ENCODE data around the gene ZNF701.
"Not testable (repeated sequence)": the region's sequence is repeated elsewhere in the genome, so short reads cannot be mapped to it uniquely, and the experiment has no call there.

The ZNF701 gene

GRCh38 chr19:52570000-52570861, at the start of gene ZNF701:
ZNF701 (plus strand) TSS chr19:52570287; CDS start chr19:52574148, 3,861 bp downstream.
- in situ Hi-C loops (cut with HindIII; ENCODE audit: low sequenced_read_pairs) = no loop called here

- in situ Hi-C loops (cut with HindIII; ENCODE audit: low sequenced_read_pairs) = no loop called here
These were observed 47.5 kb upstream of the ZNF701 start for GRCh38 chr19:52522551-52522950.

GRCh38 chr19:52524086-52524485, 46.0 kb upstream of the ZNF701 start:
- in situ Hi-C loops (cut with HindIII; ENCODE audit: low sequenced_read_pairs) = no loop called here

GRCh38 chr19:52527134-52527955, 42.7 kb upstream of the ZNF701 start, which contains the start of gene ZNF808:
ZNF808 (plus strand) TSS chr19:52527668; CDS start chr19:52543285, 15,617 bp downstream.
- in situ Hi-C loops (cut with HindIII; ENCODE audit: low sequenced_read_pairs) = no loop called here

DNA sequence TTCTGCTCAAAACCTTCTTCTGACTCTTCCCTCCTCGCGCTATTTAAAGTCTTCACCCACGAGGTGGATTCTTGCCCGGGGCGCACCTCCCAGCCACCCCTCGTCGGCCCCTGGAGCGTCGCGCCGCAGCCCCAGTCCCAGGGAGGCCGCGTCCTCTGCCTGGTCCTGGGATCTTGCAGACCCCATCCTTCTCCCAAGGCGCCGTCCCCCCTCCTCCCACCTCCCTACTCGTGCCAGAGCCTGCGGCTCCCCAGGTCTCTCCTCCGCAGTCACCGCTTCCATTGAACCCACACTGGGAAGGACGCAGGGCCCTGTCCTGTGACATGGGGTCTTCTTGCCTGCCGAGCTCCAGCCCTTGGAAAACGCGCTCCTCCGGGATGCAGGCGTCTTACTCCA, 42.1 kb upstream of the ZNF701 start:
- in situ Hi-C loops (cut with HindIII; ENCODE audit: low sequenced_read_pairs) = no loop called here

DNA sequence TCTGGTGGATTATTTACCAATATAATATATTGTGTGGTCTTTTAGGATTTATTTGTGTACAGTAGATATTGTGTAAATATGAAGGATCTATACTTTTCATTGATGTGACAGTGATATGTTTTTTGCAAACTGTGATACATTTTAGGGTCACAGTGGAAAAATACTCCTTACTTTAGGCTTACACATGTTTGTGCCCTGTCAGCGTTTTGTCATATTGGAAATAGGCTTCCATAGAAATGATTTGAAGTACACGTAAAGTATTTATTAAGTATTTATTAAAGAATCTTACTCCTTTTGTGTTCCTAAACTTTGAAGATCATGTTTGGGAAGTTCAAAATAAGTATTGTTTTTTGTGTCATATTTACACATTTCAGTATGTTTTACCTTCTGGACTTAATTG, 37.6 kb upstream of the ZNF701 start:
- in situ Hi-C loops (cut with HindIII; ENCODE audit: low sequenced_read_pairs) = no loop called here

GRCh38 chr19:52533901-52534300, 36.2 kb upstream of the ZNF701 start:
- in situ Hi-C loops (cut with HindIII; ENCODE audit: low sequenced_read_pairs) = no loop called here

DNA sequence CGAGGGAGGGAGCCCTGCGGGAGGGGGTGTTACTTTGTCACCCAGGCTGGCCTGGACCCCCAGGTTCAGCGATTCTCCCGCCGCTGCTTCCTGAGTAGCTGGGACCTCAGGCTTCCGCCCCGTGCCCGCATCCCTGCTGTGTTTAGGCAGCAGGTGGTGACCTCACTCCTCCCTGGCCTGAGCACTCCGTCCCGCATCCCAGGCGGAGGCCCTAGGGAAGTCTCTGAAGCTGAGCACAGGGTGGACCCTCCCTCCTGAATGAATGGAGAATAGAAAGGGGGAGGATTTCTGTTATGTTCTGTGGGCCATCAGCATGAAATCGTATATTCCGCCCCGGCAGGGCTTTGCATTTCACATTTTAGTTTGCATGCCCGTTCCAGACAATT, 34.7 kb upstream of the ZNF701 start:
- in situ Hi-C loops (cut with HindIII; ENCODE audit: low sequenced_read_pairs) = not testable (repeated sequence)

DNA sequence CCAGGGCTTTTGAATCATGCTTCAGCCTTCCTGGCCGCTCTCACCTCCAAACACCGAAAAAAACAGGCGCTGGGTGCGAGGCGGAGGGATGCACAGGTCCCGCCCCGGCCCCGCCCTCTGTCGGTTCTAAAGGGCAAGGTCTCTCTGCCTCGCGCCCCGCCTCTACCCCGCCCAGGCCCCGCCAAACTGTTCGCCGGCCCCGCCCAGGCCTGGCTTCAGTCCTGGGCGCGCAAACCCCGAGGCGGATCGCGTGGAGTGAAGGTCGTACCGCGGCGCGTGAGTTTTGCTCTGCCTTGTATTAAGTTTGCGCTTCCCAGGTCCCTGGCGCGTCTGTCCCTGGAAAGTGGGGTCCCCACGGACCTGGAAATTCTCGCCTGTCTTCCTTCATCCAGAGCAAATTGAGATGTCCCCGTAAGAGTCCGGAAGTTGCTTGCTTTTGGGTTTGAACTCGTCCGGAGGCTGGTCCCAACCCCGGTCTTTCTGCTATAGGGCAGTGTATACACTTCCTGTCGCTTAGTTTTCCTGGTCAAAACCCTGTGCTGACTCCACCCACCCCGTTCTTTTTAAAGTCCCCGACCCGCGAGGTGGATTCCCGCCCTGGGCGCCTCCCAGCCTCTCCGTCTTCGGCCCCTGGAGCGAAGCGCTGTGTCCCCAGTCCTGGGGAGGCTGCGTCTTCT, 34.2 kb upstream of the ZNF701 start:
- in situ Hi-C loops (cut with HindIII; ENCODE audit: low sequenced_read_pairs) = no loop called here

DNA sequence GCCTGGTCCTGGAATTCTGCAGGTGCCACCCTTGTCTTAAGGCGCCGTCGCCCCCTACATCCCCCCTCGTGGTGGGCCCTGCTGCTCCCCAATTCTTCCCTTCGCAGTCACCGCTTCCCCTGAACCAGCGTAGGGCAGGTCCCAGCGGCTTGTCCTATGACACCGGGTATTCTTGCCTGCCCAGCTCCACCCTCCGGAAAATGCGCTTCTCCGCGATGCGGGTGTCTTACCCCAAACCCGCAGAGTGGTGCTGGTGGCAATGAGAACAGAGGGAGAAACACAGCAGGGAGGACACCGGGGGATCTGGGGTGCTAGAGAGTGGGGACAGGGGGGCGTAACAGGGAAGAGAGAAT, 33.7 kb upstream of the ZNF701 start:
- in situ Hi-C loops (cut with HindIII; ENCODE audit: low sequenced_read_pairs) = no loop called here

DNA sequence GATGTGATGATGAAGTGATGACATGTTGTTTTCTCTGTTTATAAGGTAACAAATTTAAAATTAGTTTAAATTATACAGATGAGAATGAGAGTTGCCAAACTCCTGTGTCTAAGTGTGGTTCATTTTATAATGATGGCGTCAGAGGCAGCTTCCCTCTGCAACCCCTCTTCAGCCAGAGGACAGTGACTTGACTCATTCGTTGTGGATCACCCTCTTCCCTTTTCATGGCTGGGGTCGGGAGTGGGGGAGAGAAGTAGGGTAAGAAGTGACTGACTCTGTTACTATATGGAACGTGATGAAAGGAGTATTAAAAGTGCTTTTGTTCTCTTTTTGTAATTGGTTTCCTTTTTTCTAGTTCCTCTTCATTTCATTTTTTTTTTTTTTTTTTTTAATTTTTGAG, 31.3 kb upstream of the ZNF701 start:
- in situ Hi-C loops (cut with HindIII; ENCODE audit: low sequenced_read_pairs) = not testable (repeated sequence)

- in situ Hi-C loops (cut with HindIII; ENCODE audit: low sequenced_read_pairs) = not testable (repeated sequence)
These were observed 28.9 kb upstream of the ZNF701 start for GRCh38 chr19:52541176-52541575.

DNA sequence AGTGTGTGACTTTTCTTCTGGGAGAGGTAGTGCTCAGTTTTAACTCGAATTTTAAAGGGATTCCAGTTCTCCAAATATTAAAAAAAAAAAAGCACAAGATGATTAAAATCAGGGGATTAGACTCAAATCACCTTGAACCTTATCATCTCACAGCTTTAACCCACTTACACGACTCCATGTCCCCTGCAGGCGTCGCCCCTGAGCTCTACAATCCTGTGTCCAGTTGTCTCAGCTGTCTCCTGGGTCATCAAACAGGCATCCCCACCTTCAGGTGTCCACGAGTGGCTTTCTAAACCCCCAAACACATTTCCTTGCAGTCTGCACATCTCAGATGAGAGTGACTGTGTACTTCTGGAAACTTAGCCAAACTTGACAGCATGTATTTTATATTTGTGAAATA, 28.5 kb upstream of the ZNF701 start:
- in situ Hi-C loops (cut with HindIII; ENCODE audit: low sequenced_read_pairs) = no loop called here

GRCh38 chr19:52542541-52542940, 27.5 kb upstream of the ZNF701 start:
- in situ Hi-C loops (cut with HindIII; ENCODE audit: low sequenced_read_pairs) = not testable (repeated sequence)

- in situ Hi-C loops (cut with HindIII; ENCODE audit: low sequenced_read_pairs) = no loop called here
These were observed 27.0 kb upstream of the ZNF701 start for GRCh38 chr19:52542984-52543664.

DNA sequence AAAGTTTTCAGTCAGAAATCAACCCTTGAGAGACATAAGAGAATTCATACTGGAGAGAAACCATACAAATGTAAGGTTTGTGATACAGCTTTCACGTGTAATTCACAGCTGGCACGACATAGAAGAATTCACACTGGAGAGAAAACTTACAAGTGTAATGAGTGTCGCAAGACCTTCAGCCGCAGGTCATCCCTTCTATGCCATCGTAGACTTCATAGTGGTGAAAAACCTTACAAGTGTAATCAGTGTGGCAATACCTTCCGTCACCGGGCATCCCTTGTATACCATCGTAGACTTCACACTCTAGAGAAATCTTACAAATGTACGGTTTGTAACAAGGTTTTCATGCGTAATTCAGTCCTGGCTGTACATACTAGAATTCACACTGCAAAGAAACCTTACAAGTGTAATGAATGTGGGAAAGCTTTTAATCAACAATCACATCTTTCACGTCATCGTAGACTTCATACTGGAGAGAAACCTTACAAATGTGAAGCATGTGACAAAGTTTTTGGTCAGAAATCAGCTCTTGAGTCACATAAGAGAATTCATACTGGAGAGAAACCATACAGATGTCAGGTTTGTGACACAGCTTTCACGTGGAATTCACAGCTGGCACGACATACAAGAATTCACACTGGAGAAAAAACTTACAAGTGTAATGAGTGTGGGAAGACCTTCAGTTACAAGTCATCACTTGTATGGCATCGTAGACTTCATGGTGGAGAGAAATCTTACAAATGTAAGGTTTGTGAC, 15.7 kb upstream of the ZNF701 start:
- in situ Hi-C loops (cut with HindIII; ENCODE audit: low sequenced_read_pairs) = no loop called here

DNA sequence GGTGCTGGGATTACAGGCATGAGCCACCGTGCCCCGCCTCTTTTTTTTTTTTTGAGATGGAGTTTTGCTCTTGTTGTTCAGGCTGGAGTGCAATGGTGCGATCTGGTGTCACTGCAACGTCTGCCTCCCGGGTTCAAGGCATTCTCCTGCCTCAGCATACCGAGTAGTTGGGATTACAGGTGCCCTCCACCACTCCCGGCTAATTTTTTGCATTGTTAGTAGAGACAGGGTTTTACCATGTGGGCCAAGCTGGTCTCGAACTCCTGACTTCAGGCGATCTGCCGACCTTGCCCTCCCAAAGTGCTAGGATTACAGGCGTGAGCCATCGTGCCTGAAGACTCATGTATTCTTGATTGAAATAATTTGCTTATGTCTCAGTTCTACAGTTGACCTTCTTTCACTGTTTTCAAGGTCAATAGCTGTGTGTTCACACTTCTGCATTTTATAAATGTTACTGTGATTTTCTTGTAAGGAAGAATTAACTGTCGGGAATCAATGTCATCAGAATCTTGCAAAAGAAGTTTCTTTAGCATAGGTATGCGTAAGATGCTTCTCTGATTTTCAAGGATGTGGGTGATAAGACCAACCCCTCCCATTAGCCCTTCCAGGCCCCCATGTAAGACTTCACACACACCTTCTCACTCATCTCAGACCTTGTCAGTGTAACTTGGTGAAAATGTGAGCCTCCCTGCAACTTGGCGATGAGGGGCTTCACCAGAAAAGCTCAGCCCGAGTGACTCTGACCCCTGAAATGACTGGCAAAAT, 12.7 kb upstream of the ZNF701 start:
- in situ Hi-C loops (cut with HindIII; ENCODE audit: low sequenced_read_pairs) = no loop called here

DNA sequence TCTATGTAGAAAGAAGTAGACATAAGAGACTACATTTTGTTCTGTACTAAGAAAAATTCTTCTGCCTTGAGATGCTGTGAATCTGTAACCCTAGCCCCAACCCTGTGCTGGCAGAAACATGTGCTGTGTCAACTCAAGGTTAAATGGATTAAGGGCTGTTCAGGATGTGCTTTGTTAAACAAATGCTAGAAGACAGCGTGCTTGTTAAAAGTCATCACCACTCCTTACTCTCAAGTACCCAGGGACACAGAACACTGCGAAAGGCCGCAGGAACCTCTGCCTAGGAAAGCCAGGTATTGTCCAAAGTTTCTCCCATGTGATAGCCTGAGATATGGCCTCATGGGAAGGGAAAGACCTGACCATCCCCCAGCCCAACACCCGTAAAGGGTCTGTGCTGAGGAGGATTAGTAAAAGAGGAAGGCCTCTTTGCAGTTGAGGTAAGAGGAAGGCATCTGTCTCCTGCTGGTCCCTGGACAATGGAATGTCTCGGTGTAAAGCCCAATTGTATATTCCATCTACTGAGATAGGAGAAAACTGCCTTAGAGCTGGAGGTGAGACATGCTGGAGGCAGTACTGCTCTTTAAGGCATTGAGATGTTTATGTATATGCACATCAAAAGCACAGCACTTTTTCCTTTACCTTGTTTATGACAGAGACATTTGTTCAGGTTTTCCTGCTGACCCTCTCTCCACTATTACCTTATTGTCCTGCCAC, 11.2 kb upstream of the ZNF701 start:
- in situ Hi-C loops (cut with HindIII; ENCODE audit: low sequenced_read_pairs) = not testable (repeated sequence)

DNA sequence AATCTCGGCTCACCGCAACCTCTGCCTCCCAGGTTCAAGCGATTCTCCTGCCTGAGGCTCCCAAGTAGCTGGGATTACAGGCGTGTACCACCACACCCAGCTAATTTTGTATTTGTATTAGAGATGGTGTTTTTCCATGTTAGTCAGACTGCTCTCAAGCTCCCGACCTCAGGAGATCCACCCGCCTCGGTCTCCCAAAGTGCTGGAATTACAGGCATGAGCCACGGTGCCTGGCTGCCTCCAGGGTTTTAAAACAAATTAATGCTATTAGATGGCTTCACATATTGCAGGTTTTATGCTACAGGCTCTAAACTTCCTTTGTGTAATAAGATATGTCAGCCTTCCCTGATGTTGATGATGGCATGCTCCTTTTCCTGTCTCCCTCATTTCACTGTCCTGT, 8.5 kb upstream of the ZNF701 start:
- in situ Hi-C loops (cut with HindIII; ENCODE audit: low sequenced_read_pairs) = not testable (repeated sequence)
